Stimulated activated CD8-positive, alpha-beta memory T cell treated with anti-CD3 and anti-CD28 coated beads, Interleukin-2, amount 100 ng/mL, for 48 hours (primary cell): ENCODE data around the gene NLRC4.
"Not testable (repeated sequence)": the region's sequence is repeated elsewhere in the genome, so short reads cannot be mapped to it uniquely, and the experiment has no call there.

Source experiments
- DNase-seq, 2 donors: peaks; one replicate each; pipeline ENCODE4 v3.0.0-alpha.2; 2020; ENCODE audit warnings: low read depth in 2 of 2

The NLRC4 gene

GRCh38 chr2:32264422-32265105, at the start of gene NLRC4:
Gene NLRC4 (minus strand): TSS chr2:32264886. CDS start chr2:32256775, 8,111 bp downstream.
- no peak for DNase-seq

- no peak for DNase-seq
These were observed 45.9 kb upstream of the NLRC4 start for GRCh38 chr2:32310577-32310976.

- not testable (repeated sequence) for DNase-seq
These were observed 29.4 kb upstream of the NLRC4 start for GRCh38 chr2:32293966-32294562.

- not testable (repeated sequence) for DNase-seq
These were observed 28.8 kb upstream of the NLRC4 start for GRCh38 chr2:32293493-32293892.

- DNase-seq = no peak
These were observed 27.1 kb upstream of the NLRC4 start for GRCh38 chr2:32291746-32292145.

GRCh38 chr2:32290000-32290339, 25.3 kb upstream of the NLRC4 start:
- no peak for DNase-seq

GRCh38 chr2:32289165-32289999, 24.7 kb upstream of the NLRC4 start:
- DNase-seq = no peak

- DNase-seq = no peak
These were observed 19.6 kb upstream of the NLRC4 start for GRCh38 chr2:32284321-32284720.

GRCh38 chr2:32278478-32278853, 13.8 kb upstream of the NLRC4 start:
- DNase-seq = no peak

- peak; percentile 73 to 83 for DNase-seq
These were observed 13.2 kb upstream of the NLRC4 start, which contains the start of gene YIPF4 for GRCh38 chr2:32277674-32278477. Gene YIPF4 (plus strand): TSS chr2:32277904. CDS start chr2:32278156, 252 bp downstream.

- DNase-seq = no peak
These were observed 12.6 kb upstream of the NLRC4 start for GRCh38 chr2:32277363-32277673.

GRCh38 chr2:32275790-32276189, 11.1 kb upstream of the NLRC4 start:
- not testable (repeated sequence) for DNase-seq

- DNase-seq = no peak
These were observed 9.6 kb upstream of the NLRC4 start for GRCh38 chr2:32274289-32274688.

GRCh38 chr2:32272279-32272678, 7.6 kb upstream of the NLRC4 start:
- no peak for DNase-seq

- DNase-seq = no peak
These were observed 6.4 kb upstream of the NLRC4 start for GRCh38 chr2:32271063-32271462.

GRCh38 chr2:32262105-32262504, 2.6 kb downstream of the NLRC4 start:
- DNase-seq = no peak

GRCh38 chr2:32260376-32260775, 4.3 kb downstream of the NLRC4 start:
- DNase-seq = no peak

- no peak for DNase-seq
These were observed 6.4 kb downstream of the NLRC4 start for GRCh38 chr2:32258242-32258641.

GRCh38 chr2:32250290-32250689, 14.4 kb downstream of the NLRC4 start:
- DNase-seq = no peak

GRCh38 chr2:32249731-32250236, 14.9 kb downstream of the NLRC4 start:
- DNase-seq = no peak

- no peak for DNase-seq
These were observed 16.4 kb downstream of the NLRC4 start for GRCh38 chr2:32248299-32248698.

- no peak for DNase-seq
These were observed 17.8 kb downstream of the NLRC4 start for GRCh38 chr2:32246911-32247310.
